HEK293 (cell line): ENCODE results near the gene NEK9.

ENCODE experiments used
- CTCF ChIA-PET: fragments of 350-600 bp; formaldehyde crosslinking; extraction: SDS; loops from one replicate; lab custom pipeline; 2021; ENCODE audit warnings: antibody characterized with exemption; lab: Yijun Ruan, JAX
- POLR2A ChIA-PET: fragments of 300-600 bp; formaldehyde crosslinking; extraction: SDS; loops from one replicate; lab custom pipeline; 2020; ENCODE audit warnings: antibody characterized with exemption, inconsistent platforms; lab: Yijun Ruan, JAX
- H3K27ac ChIP-seq: fragments of 200-500 bp; sonication (Bioruptor generic); 2 replicates; pipeline ENCODE4 v1.5.1; 2014; ENCODE audit warnings: low read depth, low read length, control low read depth, inconsistent platforms; ENCODE audit errors: extremely low read depth
- H3K36me3 ChIP-seq, 2 experiments: fragments of 200-500 bp in 1 of 2; sonication (Bioruptor generic) in 1 of 2; 1 replicate in 1 of 2; 2 replicates in 1 of 2; pipeline ENCODE4 v1.5.1; 2014 to 2017; ENCODE audit warnings: inconsistent platforms in 2 of 2, low read length in 2 of 2; ENCODE audit not compliant: control insufficient read depth in 2 of 2, insufficient read depth in 1 of 2
- H3K4me1 ChIP-seq: fragments of 200-500 bp; sonication (Bioruptor generic); 2 replicates; pipeline ENCODE4 v1.5.1; 2014; ENCODE audit warnings: mild to moderate bottlenecking, low read length, inconsistent platforms; ENCODE audit not compliant: control insufficient read depth, insufficient read depth
- H3K4me3 ChIP-seq: 2 replicates; pipeline ENCODE4 v1.5.1; 2011; ENCODE audit warnings: low read depth, mild to moderate bottlenecking, control low read depth, low read length, moderate library complexity
- H3K9me3 ChIP-seq: fragments of 200-500 bp; sonication (Bioruptor generic); 2 replicates; pipeline ENCODE4 v1.5.1; 2014; ENCODE audit warnings: low read depth, low read length, inconsistent platforms; ENCODE audit not compliant: control insufficient read depth, insufficient read depth
- BCL11B ChIP-seq: fragments of 450-650 bp; formaldehyde crosslinking; IDR thresholded peaks from 2 replicates; pipeline ENCODE4 v1.5.1; 2016; ENCODE audit warnings: low read depth, missing biosample characterization, missing genetic modification characterization
- GLI2 ChIP-seq: fragments of 450-650 bp; formaldehyde crosslinking; IDR thresholded peaks from 2 replicates; pipeline ENCODE4; 2017; ENCODE audit warnings: missing biosample characterization, missing genetic modification characterization, low read depth, borderline replicate concordance
- YY1 ChIP-seq: fragments of 450-650 bp; formaldehyde crosslinking; IDR thresholded peaks from 2 replicates; pipeline ENCODE4 v1.5.1; 2018; ENCODE audit warnings: missing biosample characterization, missing genetic modification characterization
- ZBTB6 ChIP-seq: fragments of 450-650 bp; formaldehyde crosslinking; IDR thresholded peaks from 2 replicates; pipeline ENCODE4 v1.5.1; 2017; ENCODE audit warnings: missing biosample characterization, missing genetic modification characterization
- ZNF16 ChIP-seq: fragments of 450-650 bp; formaldehyde crosslinking; IDR thresholded peaks from 2 replicates; pipeline ENCODE4 v1.5.1; 2016; ENCODE audit warnings: low read depth, missing biosample characterization, missing genetic modification characterization
- ZNF214 ChIP-seq: fragments of 450-650 bp; formaldehyde crosslinking; IDR thresholded peaks from 2 replicates; pipeline ENCODE4 v1.5.1; 2017; ENCODE audit warnings: missing biosample characterization, mild to moderate bottlenecking, missing genetic modification characterization, borderline replicate concordance
- ZNF248 ChIP-seq: fragments of 450-650 bp; formaldehyde crosslinking; IDR thresholded peaks from 2 replicates; pipeline ENCODE4 v1.5.1; 2017; ENCODE audit warnings: missing biosample characterization, missing genetic modification characterization
- ZNF37A ChIP-seq: fragments of 450-650 bp; IDR thresholded peaks from 2 replicates; pipeline ENCODE4 v1.5.1; 2018; ENCODE audit warnings: missing biosample characterization, missing genetic modification characterization
- ZNF391 ChIP-seq: fragments of 450-650 bp; formaldehyde crosslinking; IDR thresholded peaks from 2 replicates; pipeline ENCODE4 v1.5.1; 2016; ENCODE audit warnings: low read depth, missing biosample characterization, missing genetic modification characterization, borderline replicate concordance
- ZNF510 ChIP-seq: fragments of 450-650 bp; formaldehyde crosslinking; IDR thresholded peaks from 2 replicates; pipeline ENCODE4 v1.5.1; 2018; ENCODE audit warnings: mild to moderate bottlenecking, missing genetic modification characterization, missing biosample characterization; ENCODE audit not compliant: insufficient replicate concordance
- ZNF544 ChIP-seq: fragments of 450-650 bp; formaldehyde crosslinking; IDR thresholded peaks from 2 replicates; pipeline ENCODE4 v1.5.0; 2017; ENCODE audit warnings: missing biosample characterization, missing genetic modification characterization
- ZNF600 ChIP-seq: fragments of 450-650 bp; formaldehyde crosslinking; IDR thresholded peaks from 2 replicates; pipeline ENCODE4 v1.5.1; 2016; ENCODE audit warnings: missing biosample characterization, missing genetic modification characterization
- ZNF624 ChIP-seq: fragments of 450-650 bp; formaldehyde crosslinking; IDR thresholded peaks from 2 replicates; pipeline ENCODE4 v1.5.1; 2017; ENCODE audit warnings: missing biosample characterization, missing genetic modification characterization
- ZNF677 ChIP-seq: fragments of 450-650 bp; IDR thresholded peaks from 2 replicates; pipeline ENCODE4 v1.5.0; 2018; ENCODE audit warnings: missing biosample characterization, mild to moderate bottlenecking, missing genetic modification characterization, moderate library complexity
- ZNF704 ChIP-seq: fragments of 450-650 bp; formaldehyde crosslinking; IDR thresholded peaks from 2 replicates; pipeline ENCODE4 v1.5.1; 2016; ENCODE audit warnings: missing biosample characterization, missing genetic modification characterization
- TF ChIP-seq, protein P1 (sequence below): fragments of 450-650 bp; formaldehyde crosslinking; IDR thresholded peaks from 2 replicates; pipeline ENCODE4 v1.5.1; 2016; ENCODE audit warnings: missing biosample characterization, missing genetic modification characterization
- TF ChIP-seq, protein P2 (sequence below): fragments of 450-650 bp; formaldehyde crosslinking; IDR thresholded peaks from 2 replicates; pipeline ENCODE4 v1.5.1; 2017; ENCODE audit warnings: missing biosample characterization, missing genetic modification characterization

The NEK9 gene

DNA sequence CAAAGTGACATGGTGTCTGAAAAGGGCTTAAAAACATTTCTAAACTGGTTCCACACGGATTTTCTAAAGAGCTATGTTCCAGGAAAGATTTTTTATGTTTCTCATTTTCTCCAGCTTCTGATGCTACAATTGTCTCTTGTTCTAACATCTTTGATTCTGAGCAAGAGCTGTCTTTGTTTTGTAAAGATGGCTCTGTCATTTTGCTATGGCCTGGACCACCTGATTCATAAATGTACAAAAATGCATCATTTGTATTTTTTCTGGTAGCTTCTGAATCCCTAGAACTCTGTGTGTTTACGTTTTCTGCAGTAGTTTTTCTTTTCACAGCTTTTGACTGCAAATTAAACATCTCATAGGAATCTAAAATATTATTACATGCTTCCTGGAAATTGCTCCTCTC lies 78.7 kb downstream of the NEK9 start:
- Histone ChIP-seq H3K4me1 (no peaks in the 10 kb centered on the region), H3K27ac (no peak overlapping the region), H3K4me3 (no peak overlapping the region), H3K9me3 (no peaks in the 10 kb centered on the region), H3K36me3 (peaks cover 0 to 10% of the 10 kb centered on the region in 2 experiments; a peak in 1 of 3 replicates)
- no peak for TF ChIP-seq ZNF214 (tag by site-specific recombination)
- TF ChIP-seq YY1 (tag by site-specific recombination): no peak
- TF ChIP-seq ZBTB6: no peak
- TF ChIP-seq ZNF248 (tag by site-specific recombination): no peak
- no peak for TF ChIP-seq GLI2 (tag by site-specific recombination)
- CTCF ChIA-PET: interaction anchor here (0.6 kb wide), 1 partner anchor 254 kb away, joined by 4 read pairs; no protein-coding TSS in a partner anchor
- POLR2A ChIA-PET: interaction anchor here (1.8 kb wide), 1 partner anchor 16 kb away, joined by 4 read pairs; the partner anchor contains the start of gene ACYP1

DNA sequence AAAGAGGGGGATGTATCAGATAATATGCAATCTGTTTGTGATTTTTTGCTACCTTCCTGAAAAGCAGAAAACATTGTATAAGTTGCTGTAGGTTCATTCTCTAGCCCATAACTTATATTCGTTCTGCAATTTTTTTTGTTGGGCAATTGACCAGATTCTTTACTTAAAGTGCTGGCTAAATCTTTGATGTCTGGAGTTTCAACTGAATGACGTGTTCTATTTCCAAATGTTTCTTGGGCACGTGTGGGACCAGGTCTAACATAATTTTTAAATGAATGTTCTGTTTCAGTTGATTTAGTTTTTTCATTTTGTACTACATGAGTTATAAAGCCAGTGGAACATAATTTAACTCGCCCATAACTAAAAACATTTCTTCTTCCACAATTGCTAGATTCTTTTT lies 79.3 kb downstream of the NEK9 start:
- POLR2A ChIA-PET: no interaction called here
- TF ChIP-seq, protein P1, sequence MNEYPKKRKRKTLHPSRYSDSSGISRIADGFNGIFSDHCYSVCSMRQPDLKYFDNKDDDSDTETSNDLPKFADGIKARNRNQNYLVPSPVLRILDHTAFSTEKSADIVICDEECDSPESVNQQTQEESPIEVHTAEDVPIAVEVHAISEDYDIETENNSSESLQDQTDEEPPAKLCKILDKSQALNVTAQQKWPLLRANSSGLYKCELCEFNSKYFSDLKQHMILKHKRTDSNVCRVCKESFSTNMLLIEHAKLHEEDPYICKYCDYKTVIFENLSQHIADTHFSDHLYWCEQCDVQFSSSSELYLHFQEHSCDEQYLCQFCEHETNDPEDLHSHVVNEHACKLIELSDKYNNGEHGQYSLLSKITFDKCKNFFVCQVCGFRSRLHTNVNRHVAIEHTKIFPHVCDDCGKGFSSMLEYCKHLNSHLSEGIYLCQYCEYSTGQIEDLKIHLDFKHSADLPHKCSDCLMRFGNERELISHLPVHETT (tag by site-specific recombination): no peak
- TF ChIP-seq ZNF510 (tag by site-specific recombination): no peak
- TF ChIP-seq BCL11B (tag by site-specific recombination): no peak
- TF ChIP-seq ZNF600: no peak
- no peak for TF ChIP-seq ZNF544
- TF ChIP-seq ZNF704: no peak
- no peak for TF ChIP-seq ZNF391 (tag by site-specific recombination)
- no peak for TF ChIP-seq ZNF16
- Histone ChIP-seq H3K4me1 (no peaks in the 10 kb centered on the region; the same call in 1 of the 2 replicates), H3K4me3 (no peak overlapping the region), H3K36me3 (peaks cover 4 to 6% of the 10 kb centered on the region in 2 experiments; a peak in 1 of 3 replicates), H3K9me3 (no peaks in the 10 kb centered on the region), H3K27ac (no peak overlapping the region)
- CTCF ChIA-PET: no interaction called here

- ChIA-PET CTCF (no interaction called here), POLR2A (no interaction called here)
- TF ChIP-seq, protein P2, sequence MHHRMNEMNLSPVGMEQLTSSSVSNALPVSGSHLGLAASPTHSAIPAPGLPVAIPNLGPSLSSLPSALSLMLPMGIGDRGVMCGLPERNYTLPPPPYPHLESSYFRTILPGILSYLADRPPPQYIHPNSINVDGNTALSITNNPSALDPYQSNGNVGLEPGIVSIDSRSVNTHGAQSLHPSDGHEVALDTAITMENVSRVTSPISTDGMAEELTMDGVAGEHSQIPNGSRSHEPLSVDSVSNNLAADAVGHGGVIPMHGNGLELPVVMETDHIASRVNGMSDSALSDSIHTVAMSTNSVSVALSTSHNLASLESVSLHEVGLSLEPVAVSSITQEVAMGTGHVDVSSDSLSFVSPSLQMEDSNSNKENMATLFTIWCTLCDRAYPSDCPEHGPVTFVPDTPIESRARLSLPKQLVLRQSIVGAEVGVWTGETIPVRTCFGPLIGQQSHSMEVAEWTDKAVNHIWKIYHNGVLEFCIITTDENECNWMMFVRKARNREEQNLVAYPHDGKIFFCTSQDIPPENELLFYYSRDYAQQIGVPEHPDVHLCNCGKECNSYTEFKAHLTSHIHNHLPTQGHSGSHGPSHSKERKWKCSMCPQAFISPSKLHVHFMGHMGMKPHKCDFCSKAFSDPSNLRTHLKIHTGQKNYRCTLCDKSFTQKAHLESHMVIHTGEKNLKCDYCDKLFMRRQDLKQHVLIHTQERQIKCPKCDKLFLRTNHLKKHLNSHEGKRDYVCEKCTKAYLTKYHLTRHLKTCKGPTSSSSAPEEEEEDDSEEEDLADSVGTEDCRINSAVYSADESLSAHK: no peak
- TF ChIP-seq ZNF624 (tag by site-specific recombination) (no peak), ZNF677 (tag by site-specific recombination) (no peak), ZNF37A (tag by site-specific recombination) (no peak)
- no peak overlapping the region for H3K27ac ChIP-seq
- no peaks in the 10 kb centered on the region for H3K9me3 ChIP-seq
- peaks cover 4 to 6% of the 10 kb centered on the region in 2 experiments; a peak in 1 of 3 replicates for H3K36me3 ChIP-seq
- H3K4me1 ChIP-seq: peaks cover 5% of the 10 kb centered on the region
- H3K4me3 ChIP-seq: no peak overlapping the region
Observed at GRCh38 chr14:75046899-75047298, 79.9 kb downstream of the NEK9 start.
